Mucosa of descending colon (tissue), 3 donors: ENCODE measurements around the gene APOH. TPM values are rescaled to one million over a fixed set of nuclear protein-coding genes. Genes with fewer than 3 reads are reported as not detected.
A peak's percentile ranks its signal among the peaks of the same experiment; 100 is the strongest.

Experiments
- ATAC-seq: fragments of 200-7000 bp; cut with Tn5 transposase; one replicate; pipeline ENCODE4 v1.9.1; 2020; ENCODE audit warnings: mild to moderate bottlenecking, moderate library complexity
- DNase-seq, 3 donors: peaks; one replicate each; pipeline ENCODE4 v3.0.0-alpha.2; 2020
- H3K36me3 ChIP-seq: fragments of 200-600 bp; one replicate; pipeline ENCODE4 v1.8.0; 2021; ENCODE audit warnings: low read depth, mild to moderate bottlenecking
- H3K4me1 ChIP-seq: fragments of 200-600 bp; one replicate; pipeline ENCODE4 v1.8.0; 2021; ENCODE audit warnings: low read depth, mild to moderate bottlenecking
- H3K4me3 ChIP-seq: fragments of 200-600 bp; one replicate; pipeline ENCODE4 v1.8.0; 2021; ENCODE audit warnings: mild to moderate bottlenecking
- H3K9me3 ChIP-seq: fragments of 200-600 bp; one replicate; pipeline ENCODE4 v1.8.0; 2021; ENCODE audit warnings: mild to moderate bottlenecking
- intact Hi-C, 2 donors: fragments of 100-400 bp; cut with DNase I in 1 of 2; cut with micrococcal nuclease in 1 of 2; formaldehyde crosslinking; loops; one replicate each; pipeline versions ENCODE4 v1.11.0 to v1.11.1; 2022; cut with DNase I, micrococcal nuclease
- total RNA-seq, 3 donors: library from RNA; stranded (reverse); fragmentation: NEBNext Ultra II Directional in 2 of 3; extraction: Animal tissue kit (Norgen Biotek cat#: 25700) in 2 of 3; gene quantifications; one replicate each; pipeline versions ENCODE4 v1.2.1 to v1.2.4, GENCODE V29; 2021 to 2023
- TF ChIP-seq, protein P1 (sequence below): fragments of 200-600 bp; IDR thresholded peaks from one replicate; pipeline ENCODE4 v1.8.0; 2022; ENCODE audit warnings: antibody characterized with exemption, mild to moderate bottlenecking
- donor health status: DM: no; HTN: no; CAD: no; lungs with moderate emphysema.
- donor health status: DM: no; HTN: no; CAD: no.
- donor health status: DM: no; HTN: yes; CAD: no.

Gene APOH
- total RNA-seq, 3 donors from 2014 or later: 0.69 to 0.92 TPM; not detected in 1

DNA sequence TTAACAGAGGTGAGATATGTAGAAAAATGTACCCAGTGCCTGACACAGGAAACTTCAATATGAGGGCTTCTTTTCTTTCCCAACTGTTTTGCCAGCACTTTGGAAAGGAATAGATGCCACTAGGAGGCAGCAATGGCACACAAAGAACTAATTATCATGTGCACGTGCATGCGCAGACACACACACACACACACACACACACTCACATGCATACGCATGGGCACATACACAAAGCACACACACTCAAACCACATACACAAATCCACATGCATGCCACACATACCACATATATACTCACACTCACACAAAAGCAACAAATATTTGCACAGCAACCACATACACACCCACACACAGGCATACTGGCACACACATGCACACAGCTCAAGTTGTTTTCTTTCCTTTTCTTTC is 28.5 kb downstream of the APOH start:
- no peak overlapping the region for H3K4me3 ChIP-seq
- ATAC-seq: peak; percentile 94
- peak in 2 of 3 donors; percentile 33 to 90 for DNase-seq
- H3K36me3 ChIP-seq: no peaks in the 10 kb centered on the region
- intact Hi-C loops: no loop called here
- H3K4me1 ChIP-seq: peaks cover 6% of the 10 kb centered on the region
- TF ChIP-seq, protein P1, sequence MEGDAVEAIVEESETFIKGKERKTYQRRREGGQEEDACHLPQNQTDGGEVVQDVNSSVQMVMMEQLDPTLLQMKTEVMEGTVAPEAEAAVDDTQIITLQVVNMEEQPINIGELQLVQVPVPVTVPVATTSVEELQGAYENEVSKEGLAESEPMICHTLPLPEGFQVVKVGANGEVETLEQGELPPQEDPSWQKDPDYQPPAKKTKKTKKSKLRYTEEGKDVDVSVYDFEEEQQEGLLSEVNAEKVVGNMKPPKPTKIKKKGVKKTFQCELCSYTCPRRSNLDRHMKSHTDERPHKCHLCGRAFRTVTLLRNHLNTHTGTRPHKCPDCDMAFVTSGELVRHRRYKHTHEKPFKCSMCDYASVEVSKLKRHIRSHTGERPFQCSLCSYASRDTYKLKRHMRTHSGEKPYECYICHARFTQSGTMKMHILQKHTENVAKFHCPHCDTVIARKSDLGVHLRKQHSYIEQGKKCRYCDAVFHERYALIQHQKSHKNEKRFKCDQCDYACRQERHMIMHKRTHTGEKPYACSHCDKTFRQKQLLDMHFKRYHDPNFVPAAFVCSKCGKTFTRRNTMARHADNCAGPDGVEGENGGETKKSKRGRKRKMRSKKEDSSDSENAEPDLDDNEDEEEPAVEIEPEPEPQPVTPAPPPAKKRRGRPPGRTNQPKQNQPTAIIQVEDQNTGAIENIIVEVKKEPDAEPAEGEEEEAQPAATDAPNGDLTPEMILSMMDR: no peak
- H3K9me3 ChIP-seq: no peaks in the 10 kb centered on the region

DNA sequence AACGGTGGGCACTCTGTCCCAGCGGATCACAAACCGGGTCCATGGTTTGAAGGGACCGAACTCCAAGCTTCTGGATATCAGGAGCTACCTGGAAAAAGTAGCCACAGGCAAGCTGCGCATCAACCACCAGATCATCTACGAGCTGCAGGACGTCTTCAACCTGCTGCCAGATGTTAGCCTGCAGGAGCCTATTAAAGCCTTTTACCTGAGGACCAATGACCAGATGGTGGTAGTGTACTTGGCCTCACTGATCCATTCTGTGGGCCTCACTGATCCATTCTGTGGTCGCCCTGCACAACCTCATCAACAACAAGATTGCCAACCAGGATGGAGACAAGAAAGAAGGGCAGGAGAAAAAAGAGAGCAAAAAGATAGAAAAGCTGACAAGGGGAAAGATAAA is 31.0 kb downstream of the APOH start:
- H3K4me3 ChIP-seq: no peak overlapping the region
- TF ChIP-seq, protein P1: no peak
- intact Hi-C loops: no loop called here

DNA sequence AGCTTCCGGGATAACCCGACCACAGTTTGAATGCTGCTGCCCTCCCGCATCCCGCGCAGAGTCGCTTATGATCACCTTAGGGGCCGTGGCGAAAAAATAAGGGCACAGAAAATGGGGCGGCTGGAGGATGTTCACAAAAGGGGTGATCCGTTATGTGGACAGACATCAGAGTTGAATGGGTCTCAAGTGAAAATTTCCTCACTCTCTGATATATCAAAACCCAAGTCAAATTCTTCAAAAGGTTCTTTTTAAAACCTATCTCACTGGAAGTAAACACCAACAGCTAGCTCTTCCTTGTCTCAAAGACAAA is 36.9 kb downstream of the APOH start:
- TF ChIP-seq, protein P1: no peak
- DNase-seq (no peak), ATAC-seq (no peak)
- Histone ChIP-seq H3K4me3 (peak overlapping the region; percentile 31), H3K9me3 (no peaks in the 10 kb centered on the region), H3K36me3 (no peaks in the 10 kb centered on the region), H3K4me1 (peaks cover 5% of the 10 kb centered on the region)
- intact Hi-C loops: no loop called here

More for the DNA sequence above, 31.0 kb downstream of the APOH start:
- DNase-seq: no peak
- ATAC-seq: no peak
- Histone ChIP-seq H3K4me1 (peaks cover 6% of the 10 kb centered on the region), H3K9me3 (no peaks in the 10 kb centered on the region), H3K36me3 (no peaks in the 10 kb centered on the region)

DNA sequence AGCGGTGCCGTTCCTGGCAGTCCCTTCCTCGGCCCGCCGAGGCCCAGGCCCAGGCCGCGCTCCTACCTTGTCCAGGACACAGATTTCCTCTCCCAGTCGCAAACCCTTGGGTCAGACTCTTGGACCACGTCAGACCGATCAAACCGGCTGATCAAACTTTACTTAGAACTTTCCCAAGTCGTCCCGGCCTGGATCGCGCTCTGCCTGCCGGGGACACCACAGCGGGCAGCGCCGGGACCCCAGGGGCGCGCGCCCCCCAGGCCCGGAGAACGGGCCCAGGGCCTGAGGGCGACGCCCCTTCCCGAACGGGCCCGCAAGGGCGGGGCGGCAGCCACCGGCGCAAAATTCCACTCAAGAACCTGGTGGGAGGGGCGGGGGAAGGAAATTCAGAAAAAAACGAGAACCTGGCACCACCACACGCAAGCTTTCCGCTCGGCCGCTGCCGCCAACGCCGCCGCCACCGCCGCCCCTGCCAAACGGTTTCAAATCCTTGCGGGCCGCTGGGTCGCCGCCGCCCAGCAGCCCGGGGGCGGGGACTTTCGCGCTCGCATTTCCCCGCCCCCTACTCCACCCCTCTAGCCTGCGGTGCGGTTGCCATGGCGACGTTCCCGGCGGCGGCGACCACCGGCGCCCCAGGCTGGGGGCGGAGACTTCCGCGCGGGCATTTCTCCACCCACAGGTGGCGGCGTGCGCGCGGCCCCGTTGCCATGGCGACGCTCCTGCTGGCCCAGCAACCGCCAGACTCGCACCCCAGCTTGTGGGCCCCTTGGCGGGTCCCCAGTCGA is 37.4 kb downstream of the APOH start, which contains the start of gene CEP112:
Gene CEP112 (minus strand): TSS at position 541 of the 785 bp plus-strand sequence.
- Histone ChIP-seq H3K4me1 (peaks cover 5% of the 10 kb centered on the region), H3K4me3 (peak within 1 kb of the TSS; percentile 31), H3K36me3 (no peaks in the 10 kb centered on the region), H3K9me3 (no peaks in the 10 kb centered on the region)
- TF ChIP-seq, protein P1: no peak
- ATAC-seq (peak; percentile 91), DNase-seq (peak; percentile 78 to 87 (median 85))
- intact Hi-C loops: no loop called here

DNA sequence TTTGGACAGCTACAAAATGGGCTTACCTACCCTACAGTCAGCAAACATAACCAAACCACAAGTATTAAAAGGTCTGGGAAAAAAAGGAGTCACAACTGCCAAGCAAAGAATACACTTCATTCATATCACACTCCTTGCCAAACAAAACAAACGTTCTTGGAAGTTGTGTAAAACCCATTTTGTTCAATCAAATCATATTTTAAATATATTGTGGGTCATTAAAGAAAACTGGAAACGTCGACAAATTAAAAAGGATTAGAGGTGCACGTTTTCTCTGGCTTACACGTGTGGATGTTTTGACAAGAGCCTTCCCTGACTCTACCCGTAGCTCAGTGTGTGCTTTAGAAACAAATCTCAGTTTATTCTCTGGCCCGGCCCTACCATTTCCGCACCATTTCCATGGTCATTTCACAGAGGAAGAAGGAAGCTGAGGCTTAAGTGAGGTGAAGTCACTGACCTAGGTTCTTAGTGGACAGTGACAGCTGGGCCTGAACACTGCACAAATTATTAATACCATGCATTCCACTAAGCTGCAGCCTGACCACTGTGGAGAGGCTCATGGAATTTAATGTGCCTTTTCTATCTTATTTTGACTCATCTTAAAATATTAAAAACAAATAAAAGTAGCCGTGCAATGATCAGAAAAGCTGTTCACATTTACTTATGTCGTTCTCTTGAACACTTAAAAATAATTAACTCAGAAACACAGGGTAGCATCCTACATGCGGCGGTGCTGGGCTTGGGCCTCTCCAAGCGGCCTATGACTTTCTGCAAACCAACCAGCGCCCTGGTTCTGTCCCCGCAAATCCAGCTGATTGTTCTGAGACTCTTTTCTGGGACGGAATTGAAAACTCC is 38.2 kb downstream of the APOH start:
- ATAC-seq (peak; percentile 32), DNase-seq (peak in 1 of 3 donors; percentile 16)
- TF ChIP-seq, protein P1: no peak
- Histone ChIP-seq H3K36me3 (no peaks in the 10 kb centered on the region), H3K4me1 (peaks cover 5% of the 10 kb centered on the region), H3K4me3 (peak overlapping the region; percentile 31), H3K9me3 (no peaks in the 10 kb centered on the region)
- intact Hi-C loops: no loop called here
